HG03442 (cell line): ENCODE measurements around the gene PLAAT3.
A peak's percentile ranks its signal among the peaks of the same experiment; 100 is the strongest.
"Not testable (repeated sequence)": the region's sequence is repeated elsewhere in the genome, so short reads cannot be mapped to it uniquely, and the experiment has no call there.

ENCODE experiments used
- ATAC-seq: cut with Tn5 transposase; IDR thresholded peaks from one replicate; pipeline ENCODE4 v1.9.1; 2021; ENCODE audit warnings: mild to moderate bottlenecking, moderate library complexity; ENCODE audit not compliant: unreplicated experiment

Gene PLAAT3

DNA sequence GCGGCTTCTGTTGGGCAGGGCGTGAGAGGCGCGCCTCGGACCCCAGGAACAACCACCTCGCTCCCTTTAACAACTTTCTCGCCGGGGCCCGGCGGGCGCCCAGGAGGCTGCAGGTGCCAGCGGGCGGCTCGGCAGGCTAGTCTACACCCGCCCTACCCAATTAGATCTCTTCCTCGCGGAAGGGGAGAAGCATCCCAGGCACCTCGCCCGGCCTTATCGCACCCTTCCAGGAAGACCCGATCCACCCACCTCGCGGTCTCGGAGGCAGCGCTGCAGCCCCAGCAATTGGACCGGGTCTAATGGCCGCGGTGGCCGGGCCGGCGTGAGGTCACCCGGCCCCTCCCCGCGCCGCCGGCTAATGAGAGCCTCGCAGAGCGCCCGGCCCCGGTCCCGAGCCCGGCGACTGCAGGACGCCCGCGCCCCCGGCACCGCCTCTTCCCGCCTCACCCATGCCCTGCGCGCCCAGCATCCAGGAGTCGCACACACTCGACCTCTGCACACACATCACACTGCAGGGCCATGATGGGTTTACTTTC lies at the start of gene PLAAT3:
Gene PLAAT3 (minus strand): TSS at position 298 of the 536 bp plus-strand sequence. CDS start 419 bp downstream, outside the sequence.
- peak; percentile 46 for ATAC-seq

DNA sequence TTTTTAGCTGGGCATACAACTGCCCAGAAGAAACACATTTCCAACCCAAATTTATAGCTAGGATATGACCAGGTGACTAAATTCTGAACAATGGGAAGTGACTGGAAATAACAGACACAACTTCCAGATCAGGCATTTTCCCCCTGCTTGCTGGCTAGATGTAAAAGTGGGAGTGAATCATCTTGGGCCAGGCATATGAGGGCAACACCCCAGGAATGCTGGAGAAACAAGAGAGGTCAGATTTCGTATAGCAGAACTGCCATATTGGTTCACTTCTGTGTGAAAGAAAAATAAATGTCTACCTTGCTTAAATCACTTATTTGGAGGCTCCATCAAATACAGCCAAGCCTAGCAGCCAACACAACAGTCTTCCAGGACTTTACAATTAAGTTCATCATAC lies 49.6 kb upstream of the PLAAT3 start:
- ATAC-seq, result no peak

DNA sequence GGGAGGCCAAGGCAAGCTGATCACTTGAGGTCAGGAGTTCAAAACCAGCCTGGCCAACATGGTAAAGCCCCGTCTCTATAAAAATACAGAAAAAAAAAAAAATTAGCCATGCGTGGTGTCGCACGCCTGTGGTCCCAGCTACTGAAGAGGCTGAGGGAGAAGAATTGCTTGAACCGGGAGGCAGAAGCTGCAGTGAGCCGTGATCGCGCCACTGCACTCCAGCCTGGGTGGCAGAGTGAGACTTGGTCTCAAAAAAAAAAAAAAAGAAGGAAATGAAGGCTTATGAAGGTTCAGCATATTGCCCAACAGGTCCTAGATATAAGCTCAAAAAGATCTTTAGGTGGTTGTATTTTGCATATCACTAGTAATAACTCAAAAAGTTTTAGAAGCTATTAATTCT lies 46.7 kb upstream of the PLAAT3 start:
- ATAC-seq, result no peak

DNA sequence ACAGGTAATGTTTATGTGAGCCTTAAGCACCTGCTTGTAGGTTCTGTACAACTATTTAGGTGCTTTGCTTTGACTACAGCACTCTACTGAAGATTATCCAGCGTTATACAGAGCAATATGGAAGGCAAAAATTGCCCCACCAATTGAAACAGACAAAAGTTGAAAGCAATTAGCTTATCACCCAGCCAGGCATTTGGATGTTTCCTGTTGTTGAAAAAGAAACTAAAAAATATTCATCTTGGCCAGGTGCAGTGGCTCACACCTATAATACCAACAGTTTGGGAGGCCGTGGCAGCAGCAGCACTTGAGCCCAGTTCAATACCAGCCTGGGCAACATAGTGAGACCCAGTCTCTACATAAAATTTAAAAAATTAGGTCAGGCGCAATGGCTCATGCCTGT lies 38.4 kb upstream of the PLAAT3 start:
- no peak for ATAC-seq

DNA sequence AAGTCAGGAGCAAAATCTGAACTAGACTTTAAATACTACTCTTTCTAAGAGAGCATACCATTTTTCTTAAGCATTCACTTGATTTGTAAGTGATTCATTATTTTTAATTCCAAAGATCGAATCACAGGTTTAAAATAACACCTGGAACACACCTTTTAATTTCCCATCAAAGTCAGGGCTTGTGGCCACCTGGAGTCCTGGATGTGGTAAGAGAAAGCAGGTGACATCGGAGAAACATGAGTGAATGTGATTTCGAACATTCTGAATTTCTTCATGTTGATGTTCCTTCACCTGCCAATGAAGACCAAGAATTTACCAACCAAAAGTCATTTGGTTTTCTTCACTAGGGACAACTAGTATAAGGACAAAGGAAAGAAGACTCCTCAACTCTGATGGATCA lies 29.0 kb upstream of the PLAAT3 start:
- no peak for ATAC-seq

DNA sequence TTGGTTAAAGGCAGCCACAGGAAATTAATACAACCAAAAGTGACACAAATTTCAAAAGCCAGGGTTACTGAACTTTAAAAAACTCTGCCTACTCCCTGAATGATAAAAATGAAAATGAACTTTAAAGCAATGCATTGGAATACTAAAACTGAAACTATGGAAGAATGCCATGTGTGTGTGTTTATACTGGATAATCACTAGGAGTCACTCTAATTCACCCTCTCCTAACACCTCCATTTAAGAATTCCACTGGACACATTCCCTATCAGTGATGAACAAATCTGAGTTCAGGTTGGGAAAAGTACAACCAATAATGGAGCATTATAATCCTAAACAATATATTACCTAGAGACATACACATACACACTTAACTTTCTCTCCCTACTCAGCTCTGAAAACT lies 27.5 kb upstream of the PLAAT3 start:
- ATAC-seq, result no peak

DNA sequence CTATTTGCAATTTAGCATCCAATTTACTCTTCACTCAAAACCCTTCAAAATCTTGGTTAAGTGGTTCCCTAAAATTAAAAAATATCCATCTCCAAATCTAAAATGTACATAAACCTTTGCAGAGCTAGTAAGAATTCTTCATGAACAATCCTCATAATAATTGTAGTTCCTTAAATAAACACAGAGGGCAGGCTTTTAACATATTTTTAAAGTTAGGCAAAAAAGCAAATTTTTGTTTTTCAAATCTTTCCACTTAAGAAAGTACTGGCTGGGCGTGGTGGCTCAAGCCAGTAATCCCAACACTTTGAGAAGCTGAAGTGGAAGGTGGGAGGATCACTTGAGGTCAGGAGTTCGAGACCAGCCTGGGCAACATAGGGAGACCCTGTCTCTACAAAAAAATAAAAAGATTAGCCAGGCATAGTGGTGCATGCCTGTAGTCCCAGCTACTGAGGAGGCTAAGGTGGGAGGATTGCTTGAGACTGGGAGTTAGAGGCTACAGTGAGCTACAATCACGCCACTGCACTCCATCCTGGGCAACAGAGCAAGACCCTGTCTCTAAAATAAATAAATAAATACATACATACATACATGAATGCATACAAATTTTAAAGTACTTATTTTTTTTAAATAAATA lies 25.1 kb upstream of the PLAAT3 start:
- no peak for ATAC-seq

DNA sequence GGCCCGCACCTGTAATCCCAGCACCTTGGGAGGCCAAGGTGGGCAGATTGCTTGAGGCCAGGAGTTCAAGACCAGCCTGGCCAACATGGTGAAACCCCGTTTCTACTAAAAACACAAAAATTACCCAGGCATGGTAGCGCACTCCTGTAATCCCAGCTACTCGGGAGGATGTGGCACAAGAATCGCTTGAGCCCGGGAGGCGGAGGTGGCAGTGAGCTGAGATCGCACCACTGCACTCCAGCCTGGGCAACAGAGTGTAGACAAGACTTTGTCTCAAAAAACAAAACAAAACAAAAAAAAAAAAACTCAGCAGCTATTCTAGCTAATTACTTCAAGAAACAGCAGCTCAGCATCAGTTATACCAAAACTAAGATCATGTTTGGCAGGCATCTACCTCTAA lies 24.2 kb upstream of the PLAAT3 start:
- ATAC-seq, result not testable (repeated sequence)

DNA sequence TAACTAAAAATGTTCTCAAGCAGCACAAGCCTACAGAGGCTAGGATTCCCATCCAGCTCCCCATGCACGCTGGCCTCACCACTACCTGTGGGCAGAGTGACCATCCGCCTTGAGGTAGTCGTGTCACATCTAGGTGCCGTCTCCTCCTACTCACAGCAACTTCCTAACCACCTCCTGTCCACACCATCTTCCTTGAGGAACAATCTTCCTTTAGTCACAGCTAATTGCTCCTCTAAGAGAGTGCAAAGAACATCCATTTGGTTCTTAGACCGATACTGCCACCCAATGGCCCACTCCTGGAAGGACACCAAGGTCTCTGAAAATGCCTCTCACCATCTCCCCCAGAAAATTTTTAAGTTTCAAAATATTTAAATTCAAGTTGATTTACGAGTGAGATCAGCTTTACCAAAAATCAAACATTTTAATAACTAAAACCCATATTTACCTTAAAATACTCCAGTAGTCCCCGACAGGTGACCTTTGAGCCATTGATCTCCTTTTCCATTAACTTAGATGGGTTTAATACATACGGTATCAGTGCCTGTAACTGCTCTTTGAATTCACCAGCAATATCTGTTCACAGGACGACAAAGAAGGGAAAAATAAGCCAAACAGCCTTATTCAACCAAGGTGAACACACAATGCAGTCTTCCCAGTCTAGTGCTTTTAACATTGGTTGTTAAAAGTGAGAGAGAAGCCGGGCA lies 21.7 kb upstream of the PLAAT3 start:
- no peak for ATAC-seq

DNA sequence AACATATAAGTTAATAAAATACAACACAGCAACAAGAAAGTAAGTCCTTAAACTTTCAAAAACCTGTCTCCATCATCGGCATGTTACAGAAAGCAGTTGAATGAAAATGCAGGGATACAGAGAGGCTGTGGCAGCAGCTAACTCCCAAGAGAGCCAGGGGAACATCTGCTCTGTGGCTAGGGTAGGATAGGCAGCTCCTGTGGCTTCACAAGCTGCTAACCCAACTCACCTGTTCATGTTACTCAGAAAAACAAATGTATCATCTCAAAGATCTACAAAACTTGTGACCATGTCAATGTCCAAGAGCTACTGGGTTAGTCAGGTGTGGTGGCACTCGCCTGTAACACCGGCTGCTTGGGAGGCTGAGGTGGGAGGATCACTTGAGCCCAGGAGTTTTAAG lies 15.2 kb upstream of the PLAAT3 start:
- no peak for ATAC-seq

DNA sequence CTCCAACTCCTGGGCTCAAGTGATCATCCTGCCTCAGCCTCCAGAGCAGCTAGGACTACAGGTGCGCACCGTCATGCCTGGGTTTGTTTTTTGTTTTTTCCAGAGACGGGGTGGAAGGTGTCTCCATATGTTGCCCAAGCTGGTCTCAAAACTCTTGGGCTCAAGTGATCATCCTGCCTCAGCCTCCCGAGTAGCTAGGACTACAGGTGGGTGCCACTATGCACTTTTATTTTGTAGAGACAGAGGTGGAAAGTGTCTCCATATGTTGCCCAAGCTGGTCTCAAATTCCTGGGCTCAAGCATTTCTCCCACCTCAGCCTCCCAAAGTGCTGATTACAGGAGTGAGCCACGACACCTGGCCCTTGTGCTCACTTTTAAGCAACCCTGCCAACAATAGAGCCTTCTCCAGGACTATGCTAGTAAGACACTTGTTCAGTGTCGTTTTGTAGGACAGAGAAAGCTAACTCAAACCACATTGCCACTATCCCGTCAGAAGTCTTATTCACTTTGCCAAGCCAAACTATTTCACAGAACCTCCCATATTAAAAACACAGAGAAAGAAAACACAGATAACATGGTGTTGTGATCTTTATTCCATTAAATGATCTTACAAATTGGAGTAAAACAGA lies 9.4 kb upstream of the PLAAT3 start:
- no peak for ATAC-seq

DNA sequence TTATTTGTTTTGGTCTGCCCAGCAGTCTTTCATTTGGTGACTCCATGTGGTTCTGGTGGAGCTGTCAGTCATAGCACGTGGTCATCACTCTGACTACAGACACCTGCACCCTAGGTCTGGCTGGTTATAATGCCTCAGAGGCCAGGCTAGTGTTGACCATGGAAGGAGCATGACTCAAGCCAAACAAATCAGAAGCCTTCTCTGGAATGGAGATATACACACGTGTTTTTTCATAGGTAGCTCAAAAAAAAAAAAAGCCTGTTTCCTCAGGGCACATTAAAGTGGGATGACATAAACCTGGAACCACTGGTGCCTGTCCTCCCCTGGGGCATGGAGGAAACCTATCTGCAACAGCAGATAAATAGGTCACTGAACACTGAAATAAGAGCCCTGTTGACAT lies 8.1 kb upstream of the PLAAT3 start:
- ATAC-seq, result no peak

DNA sequence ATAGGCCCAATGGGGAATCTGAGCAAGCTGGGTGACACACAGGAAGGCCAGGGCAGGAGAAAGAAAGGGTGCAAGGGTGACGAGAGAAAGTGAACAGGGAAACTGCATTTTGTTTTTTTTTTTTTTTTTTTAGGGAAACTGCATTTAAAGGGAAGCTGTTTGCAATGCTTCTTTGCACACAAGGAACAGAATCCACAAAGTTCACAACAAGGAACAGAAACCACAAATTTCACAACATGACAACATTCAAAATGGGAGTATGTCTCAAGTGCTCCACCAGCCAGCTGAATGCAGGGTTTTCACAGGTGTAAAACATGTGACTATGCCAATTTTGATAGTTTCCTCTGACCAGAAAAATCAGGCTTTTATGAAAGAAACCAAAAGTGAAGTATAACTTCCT lies 6.8 kb upstream of the PLAAT3 start:
- no peak for ATAC-seq

DNA sequence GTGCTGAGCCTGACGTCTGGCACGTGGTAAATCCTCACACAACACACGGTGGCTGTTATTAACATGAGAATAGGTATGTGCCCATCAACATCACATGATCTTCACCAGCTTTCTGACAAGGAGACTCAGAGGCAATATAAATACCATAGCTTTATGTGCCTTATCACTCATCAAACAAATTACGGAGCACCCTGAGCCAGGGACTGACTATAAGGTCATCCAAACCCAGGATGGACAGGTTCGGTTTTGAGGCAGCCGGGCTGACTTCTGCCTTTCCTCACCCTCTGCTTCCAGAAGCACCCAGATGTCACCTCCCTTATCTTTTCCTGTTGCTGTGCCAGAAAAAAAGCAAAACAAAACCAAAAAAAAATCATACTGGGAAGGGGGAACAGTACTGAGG lies 5.7 kb upstream of the PLAAT3 start:
- ATAC-seq, result no peak

DNA sequence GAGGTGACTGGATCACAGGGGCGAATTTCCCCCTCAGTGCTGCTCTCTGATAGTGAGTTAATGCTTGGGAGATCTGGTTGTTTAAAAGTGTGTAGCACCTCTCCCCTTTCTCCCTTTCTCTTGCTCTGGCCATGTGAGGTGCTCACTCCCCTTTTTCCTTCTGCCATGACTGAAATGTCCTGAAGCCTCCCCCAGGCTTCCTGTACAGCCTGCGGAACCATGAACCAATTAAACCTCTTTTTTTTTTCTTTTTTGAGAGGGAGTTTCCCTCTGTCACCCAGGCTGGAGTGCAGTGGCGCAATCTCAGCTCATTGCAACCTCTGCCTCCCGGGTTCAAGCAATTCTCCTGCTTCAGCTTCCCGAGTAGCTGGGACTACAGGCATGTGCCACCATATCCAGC lies 3.5 kb upstream of the PLAAT3 start:
- not testable (repeated sequence) for ATAC-seq

DNA sequence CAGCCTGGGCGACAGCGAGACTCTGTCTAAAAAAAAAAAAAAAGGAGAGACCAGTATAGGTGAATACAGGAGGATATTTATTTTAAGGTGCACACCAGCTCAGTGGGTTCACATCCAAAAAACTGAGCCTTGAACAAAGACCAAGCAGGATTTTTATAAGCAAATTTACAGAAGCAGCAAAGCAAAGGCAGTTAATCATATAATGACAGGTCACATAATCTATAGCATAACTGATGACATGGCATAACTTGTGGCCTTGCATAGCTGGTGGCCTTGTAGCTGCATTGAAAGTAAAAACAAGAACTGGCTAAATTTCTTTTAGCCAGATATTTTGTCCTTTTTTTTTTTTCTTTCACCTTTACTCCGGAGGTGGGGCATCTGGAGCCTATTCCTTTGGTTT lies 2.7 kb upstream of the PLAAT3 start:
- ATAC-seq, result no peak

DNA sequence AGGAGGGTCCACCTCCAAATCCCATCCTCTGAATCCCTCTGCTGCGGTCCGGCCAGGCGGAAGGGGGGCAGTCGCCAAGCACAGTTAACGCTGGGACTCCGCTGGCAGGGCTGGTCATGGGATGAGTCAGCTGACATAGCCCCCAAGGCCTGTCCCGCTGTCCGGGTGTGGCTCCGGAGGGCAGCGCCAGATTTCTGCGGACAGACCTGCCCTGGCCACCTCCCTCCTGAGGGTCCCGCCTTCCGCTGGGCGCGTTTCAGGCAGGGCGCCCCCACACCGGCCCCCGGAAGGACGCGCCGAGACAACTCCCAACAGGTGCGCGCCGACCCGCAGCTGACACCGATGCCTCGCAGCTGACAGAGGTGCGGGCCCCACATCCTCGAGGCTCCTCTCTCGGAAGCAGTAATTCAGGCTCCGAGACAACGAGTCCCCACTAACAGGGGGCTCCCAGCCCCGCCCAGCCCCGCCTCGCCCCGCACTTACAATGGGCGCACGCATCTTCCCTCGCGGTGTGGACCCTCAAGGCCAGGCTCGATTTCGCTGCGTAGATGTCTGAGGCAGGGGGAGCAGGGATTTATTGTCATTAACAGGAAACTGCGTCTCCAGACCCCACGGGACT lies 607 bp downstream of the PLAAT3 start:
- ATAC-seq, result peak; percentile 37

DNA sequence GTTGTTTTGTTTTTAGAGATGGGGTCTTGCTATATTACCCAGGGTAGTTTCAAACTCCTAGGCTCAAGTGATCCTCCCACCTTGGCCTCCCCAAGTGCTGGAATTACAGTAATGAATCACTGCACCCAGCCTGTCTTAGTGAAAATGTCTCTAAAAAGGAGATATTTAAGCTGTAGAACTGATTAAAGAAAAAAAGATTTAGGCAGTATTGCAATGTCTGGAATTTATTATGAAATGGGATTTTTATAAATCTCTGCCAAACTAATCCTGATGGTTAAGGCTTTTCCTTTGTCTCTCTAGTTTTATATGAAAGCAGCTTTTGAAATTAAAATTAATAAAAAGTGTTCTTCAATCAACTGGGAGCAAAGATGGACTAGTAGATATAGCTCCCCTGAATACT lies 2.1 kb downstream of the PLAAT3 start:
- no peak for ATAC-seq

DNA sequence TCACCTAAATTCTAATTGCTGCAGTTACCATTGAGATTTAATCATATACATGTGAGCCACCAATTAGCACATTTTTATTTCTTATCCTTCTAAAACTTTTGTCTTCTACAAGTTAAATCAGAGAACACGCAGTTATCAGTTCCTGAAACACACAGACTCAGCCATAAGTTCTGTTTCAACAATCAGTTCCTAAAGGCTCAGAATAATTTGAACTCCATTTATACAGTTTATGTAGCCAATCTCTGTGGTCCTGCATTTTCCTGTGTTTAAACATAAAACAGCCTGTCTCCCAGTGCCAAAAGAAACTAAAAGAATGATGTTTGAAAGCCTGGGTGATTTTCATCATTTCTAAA lies 2.9 kb downstream of the PLAAT3 start:
- ATAC-seq, result no peak

DNA sequence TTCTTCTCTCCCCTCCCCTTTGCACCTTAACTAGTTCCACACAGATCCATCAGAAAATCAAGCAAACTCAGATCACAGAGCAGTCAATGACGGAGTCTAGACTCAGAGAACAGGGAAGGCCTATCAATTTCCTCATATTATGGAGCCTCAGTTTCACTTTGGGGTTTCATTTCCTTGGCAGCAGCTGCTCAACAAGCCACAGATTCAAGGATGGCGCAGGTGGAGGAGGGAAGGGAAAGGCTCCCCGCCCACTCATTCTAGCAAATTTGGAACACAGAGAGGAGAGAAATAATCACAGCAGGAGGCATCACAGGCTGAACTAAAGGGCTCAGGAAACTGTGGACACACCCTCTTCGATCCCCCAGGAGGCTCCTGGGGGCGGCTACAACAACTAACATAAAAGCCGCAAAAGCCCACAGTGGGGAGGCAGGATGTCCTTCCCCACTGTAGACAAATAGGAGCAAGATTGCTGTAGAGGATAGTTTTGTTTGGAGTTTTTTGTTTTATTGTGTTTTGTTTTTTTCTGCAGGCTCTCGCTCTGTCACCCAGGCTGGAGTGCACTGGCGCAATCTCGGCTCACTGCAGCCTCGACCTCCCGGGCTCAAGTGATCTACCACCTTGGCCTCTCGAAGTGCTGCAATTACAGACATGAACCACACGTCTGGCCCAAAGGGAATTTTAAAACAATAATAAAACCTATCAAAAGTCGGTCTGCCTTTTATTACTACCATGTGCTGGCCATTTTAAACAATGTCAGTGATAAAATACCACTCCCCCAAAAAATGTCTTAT lies 3.4 kb downstream of the PLAAT3 start:
- no peak for ATAC-seq

DNA sequence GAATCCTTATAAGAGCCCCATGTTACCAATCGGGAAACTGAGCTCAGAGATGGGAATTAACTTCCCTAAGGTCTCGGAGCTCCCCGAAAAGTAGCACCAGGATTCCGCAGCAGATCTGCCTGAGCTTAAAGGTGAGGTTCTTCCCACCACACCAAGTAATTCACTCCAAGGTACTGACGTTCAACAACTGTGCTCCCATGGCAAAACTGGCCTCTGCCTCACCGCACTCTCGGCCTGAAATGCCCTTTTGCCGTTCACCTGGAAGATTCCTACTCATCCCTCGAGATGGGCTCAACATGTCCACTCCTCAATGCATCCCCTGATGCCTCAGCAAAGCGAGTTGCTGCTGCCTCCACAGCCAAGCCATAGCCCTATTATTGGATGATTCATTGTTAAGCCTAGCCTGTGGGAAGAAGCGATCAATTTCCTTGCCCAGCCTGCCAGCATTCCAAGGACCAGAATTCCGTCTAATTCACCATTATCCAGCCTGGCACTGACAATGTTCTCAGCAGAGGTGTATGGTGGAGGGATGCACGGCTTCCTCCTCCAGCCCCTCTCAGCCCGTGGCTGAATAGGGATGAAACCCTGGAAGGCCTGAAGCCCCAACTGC lies 4.2 kb downstream of the PLAAT3 start:
- no peak for ATAC-seq
